Fibroblast of the aortic adventitia (primary cell): ENCODE measurements around the gene MCM8. TPM values are rescaled to one million over a fixed set of nuclear protein-coding genes. Genes with fewer than 3 reads are reported as not detected.

Source experiments
- DNase-seq: peaks from one replicate; pipeline ENCODE4 v3.0.0-alpha.2; 2010; ENCODE audit warnings: low read depth
- H3K4me3 ChIP-seq: 2 replicates; pipeline ENCODE4 v1.5.1; 2011; ENCODE audit warnings: low read depth, mild to moderate bottlenecking, control low read depth, low read length, moderate library complexity
- total RNA-seq: library from RNA; depleted of rRNA; stranded (reverse); fragments of >200 nt; gene quantifications from 2 replicates; pipeline ENCODE4 v1.2.3, GENCODE V29; 2012; ENCODE audit warnings: low replicate concordance
- TF ChIP-seq, protein P1 (sequence below): IDR thresholded peaks from 2 replicates; pipeline ENCODE4 v1.5.1; 2011; ENCODE audit warnings: mild to moderate bottlenecking, low read length, control low read depth, inconsistent platforms; ENCODE audit not compliant: insufficient read depth

MCM8 gene
- total RNA-seq, 1 donor = 17.5 TPM

DNA sequence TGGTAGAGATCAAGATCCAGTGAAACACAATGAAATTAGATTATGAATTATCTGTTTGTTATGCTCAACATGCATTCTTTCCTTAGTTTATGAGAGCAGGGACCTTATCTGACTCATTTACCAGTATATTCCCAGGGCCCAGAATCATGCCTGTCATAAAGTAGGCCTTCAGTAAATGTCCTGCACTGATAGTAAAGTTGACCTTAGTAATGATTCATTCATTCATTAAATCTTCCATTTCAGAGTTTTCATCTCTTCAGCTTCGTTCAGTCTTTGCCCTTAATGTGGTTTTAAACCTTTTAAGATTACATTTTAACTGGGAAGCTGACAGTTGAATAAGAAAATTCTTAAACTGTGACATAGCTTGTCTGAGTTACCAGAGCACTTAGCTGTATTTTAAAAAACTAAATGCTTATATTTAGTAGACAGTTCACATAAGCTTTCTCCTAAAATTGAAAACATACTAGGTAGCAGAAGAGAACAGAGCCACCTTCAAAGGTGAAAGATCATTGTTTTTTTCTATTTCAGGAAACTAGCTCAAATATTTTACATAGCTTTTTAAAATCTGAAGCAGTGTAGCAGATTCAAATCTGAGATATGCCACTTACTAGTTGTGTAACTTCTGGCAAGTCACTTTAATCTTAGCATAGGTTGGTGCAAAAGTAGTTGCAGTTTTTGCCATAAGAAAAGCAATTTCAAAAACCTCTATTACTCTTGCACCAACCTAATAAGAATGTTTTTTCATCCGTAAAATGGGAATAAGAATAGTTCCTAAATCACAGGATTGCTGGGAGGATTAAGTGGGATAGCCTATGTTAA, 41.4 kb downstream of the MCM8 start:
- H3K4me3 ChIP-seq = no peak overlapping the region
- no peak for DNase-seq
- TF ChIP-seq, protein P1, sequence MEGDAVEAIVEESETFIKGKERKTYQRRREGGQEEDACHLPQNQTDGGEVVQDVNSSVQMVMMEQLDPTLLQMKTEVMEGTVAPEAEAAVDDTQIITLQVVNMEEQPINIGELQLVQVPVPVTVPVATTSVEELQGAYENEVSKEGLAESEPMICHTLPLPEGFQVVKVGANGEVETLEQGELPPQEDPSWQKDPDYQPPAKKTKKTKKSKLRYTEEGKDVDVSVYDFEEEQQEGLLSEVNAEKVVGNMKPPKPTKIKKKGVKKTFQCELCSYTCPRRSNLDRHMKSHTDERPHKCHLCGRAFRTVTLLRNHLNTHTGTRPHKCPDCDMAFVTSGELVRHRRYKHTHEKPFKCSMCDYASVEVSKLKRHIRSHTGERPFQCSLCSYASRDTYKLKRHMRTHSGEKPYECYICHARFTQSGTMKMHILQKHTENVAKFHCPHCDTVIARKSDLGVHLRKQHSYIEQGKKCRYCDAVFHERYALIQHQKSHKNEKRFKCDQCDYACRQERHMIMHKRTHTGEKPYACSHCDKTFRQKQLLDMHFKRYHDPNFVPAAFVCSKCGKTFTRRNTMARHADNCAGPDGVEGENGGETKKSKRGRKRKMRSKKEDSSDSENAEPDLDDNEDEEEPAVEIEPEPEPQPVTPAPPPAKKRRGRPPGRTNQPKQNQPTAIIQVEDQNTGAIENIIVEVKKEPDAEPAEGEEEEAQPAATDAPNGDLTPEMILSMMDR = no peak

DNA sequence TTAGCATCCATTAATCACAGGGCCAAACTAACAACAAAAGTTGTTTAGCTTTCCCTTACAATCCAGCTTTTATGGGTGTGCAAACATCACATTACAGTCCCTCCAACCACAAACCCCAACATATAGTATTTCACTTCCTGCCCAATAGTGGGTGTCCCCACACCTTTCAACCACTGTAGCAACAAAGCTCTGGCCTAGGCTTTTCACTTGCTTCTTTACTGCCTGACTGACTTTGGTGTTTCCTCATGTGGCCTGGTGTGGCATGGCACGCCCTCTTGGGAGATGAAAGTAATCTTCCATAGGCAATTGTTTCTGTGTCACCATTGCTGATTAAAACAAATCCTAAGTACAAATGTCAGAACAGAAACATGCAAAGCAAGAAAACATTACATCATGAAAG, 46.3 kb downstream of the MCM8 start:
- TF ChIP-seq, protein P1 = no peak
- no peak for DNase-seq
- no peak overlapping the region for H3K4me3 ChIP-seq

DNA sequence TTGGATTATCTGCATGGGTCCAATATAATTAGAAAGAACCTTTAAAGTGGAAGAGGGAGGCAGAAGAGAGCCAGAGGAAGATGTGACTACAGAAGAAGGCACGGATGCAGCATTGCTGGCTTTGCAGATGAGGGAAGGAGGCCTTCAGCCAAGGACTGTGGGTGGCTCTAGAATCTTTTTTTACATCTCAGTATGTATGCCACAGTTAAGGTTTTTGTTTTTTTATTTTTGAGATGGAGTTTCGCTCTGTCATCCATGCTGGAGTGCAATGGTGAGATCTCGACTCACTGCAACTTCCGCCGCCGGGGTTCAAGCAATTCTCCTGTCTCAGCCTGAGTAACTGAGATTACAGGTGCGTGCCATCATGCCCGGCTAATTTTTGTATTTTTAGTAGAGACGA, 49.3 kb downstream of the MCM8 start:
- H3K4me3 ChIP-seq = no peak overlapping the region
- TF ChIP-seq, protein P1 = no peak
- no peak for DNase-seq

DNA sequence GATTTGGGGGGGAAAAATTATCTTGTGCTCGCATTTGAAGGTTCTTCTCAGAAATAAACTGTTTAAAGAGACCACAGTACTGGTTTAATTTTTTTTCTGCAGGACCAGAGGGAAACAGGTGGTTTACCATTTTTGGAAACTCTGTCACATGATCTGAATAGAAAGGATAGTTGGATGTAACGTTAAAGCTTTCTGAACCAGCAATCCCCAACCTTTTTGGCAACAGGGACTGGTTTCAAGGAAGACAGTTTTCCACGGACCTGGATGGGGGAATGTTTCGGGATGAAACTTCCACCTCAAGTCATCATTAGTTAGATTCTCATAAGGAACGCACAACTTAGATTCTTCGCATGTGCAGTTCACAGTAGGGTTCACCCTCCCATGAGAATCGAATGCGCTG, 50.4 kb downstream of the MCM8 start:
- H3K4me3 ChIP-seq = no peak overlapping the region
- TF ChIP-seq, protein P1 = no peak
- no peak for DNase-seq

DNA sequence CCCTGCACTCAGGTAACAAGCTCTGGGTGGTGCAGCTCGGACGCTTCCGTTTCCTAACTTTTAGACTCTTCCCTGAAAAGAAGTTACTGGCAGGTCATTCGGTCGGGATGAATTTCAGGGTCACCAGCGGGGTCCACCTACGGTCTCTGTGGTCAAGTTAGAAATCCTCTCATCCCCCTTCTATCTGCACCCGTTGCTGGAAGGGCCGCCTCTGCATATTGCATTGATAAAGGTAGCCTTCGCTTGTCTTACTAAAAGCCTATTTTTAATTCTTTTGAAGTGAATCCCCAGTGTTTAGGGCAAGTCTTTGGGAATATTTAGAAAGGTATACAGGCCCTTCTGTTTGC, 56.1 kb downstream of the MCM8 start:
- peak overlapping the region; percentile 80 for H3K4me3 ChIP-seq
- DNase-seq = no peak
- TF ChIP-seq, protein P1 = no peak

DNA sequence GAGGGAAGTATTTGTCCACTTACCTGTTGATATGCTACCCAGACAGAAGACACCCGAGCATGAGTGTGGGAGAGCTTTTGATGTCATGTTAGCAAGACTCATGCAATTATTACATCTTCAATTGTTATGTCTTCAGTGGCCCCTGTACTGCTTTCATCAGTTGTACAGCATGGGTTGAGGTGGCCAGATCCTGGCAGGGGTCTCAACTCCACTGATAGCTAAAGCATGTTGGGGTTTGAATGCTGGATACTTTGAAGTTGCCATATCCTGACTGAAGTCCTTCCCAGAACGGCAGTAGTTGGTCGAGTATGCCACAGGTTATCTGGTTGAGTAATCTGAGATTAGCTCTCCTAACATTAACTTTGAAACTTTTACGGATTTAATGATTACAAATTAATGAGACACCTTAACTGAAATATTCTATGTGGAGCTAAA, 56.7 kb downstream of the MCM8 start:
- DNase-seq = no peak
- TF ChIP-seq, protein P1 = no peak
- peak overlapping the region; percentile 80 for H3K4me3 ChIP-seq
